Endothelial cell (in vitro differentiated cells): ENCODE data around the gene SETDB2. TPM values are rescaled to one million over a fixed set of nuclear protein-coding genes. Genes with fewer than 3 reads are reported as not detected.

Experiments
- DNase-seq: peaks from one replicate; pipeline ENCODE4 v3.0.0; 2021; ENCODE audit warnings: low spot score
- H3K27ac Mint-ChIP-seq: one replicate; pipeline ENCODE4 v1.8.0; 2021; ENCODE audit warnings: mixed read lengths, inconsistent platforms; ENCODE audit not compliant: unreplicated experiment
- H3K27me3 Mint-ChIP-seq: one replicate; pipeline ENCODE4 v1.8.0; 2021; ENCODE audit warnings: mild to moderate bottlenecking, moderate library complexity, mixed read lengths, inconsistent platforms; ENCODE audit not compliant: unreplicated experiment
- H3K36me3 Mint-ChIP-seq: one replicate; pipeline ENCODE4 v1.8.0; 2021; ENCODE audit warnings: mild to moderate bottlenecking, low read depth, mixed read lengths, inconsistent platforms; ENCODE audit not compliant: unreplicated experiment
- H3K4me1 Mint-ChIP-seq: one replicate; pipeline ENCODE4 v1.8.0; 2021; ENCODE audit warnings: mild to moderate bottlenecking, mixed read lengths, inconsistent platforms; ENCODE audit not compliant: unreplicated experiment
- H3K4me3 Mint-ChIP-seq: one replicate; pipeline ENCODE4 v1.8.0; 2021; ENCODE audit warnings: mild to moderate bottlenecking, mixed read lengths, inconsistent platforms; ENCODE audit not compliant: unreplicated experiment
- H3K9me3 Mint-ChIP-seq: one replicate; pipeline ENCODE4 v1.8.0; 2021; ENCODE audit warnings: mixed read lengths, inconsistent platforms; ENCODE audit not compliant: unreplicated experiment
- total RNA-seq: library from RNA; stranded (reverse); fragmentation: NEBNext Ultra II Directional; extraction: Animal tissue kit (Norgen Biotek cat#: 25700); gene quantifications from one replicate; pipeline ENCODE4 v1.2.1, GENCODE V29; 2021; ENCODE audit not compliant: unreplicated experiment
- TF ChIP-seq, protein P1 (sequence below): fragments of 200-600 bp; sonication (generic); IDR thresholded peaks from one replicate; pipeline ENCODE4 v1.5.0; 2021; ENCODE audit warnings: antibody characterized with exemption; ENCODE audit not compliant: unreplicated experiment

The SETDB2 gene
- total RNA-seq, 1 donor from 2014 or later: 8.9 TPM

- no peak for DNase-seq
- H3K36me3 Mint-ChIP-seq: no peaks in the 10 kb centered on the region
- TF ChIP-seq, protein P1, sequence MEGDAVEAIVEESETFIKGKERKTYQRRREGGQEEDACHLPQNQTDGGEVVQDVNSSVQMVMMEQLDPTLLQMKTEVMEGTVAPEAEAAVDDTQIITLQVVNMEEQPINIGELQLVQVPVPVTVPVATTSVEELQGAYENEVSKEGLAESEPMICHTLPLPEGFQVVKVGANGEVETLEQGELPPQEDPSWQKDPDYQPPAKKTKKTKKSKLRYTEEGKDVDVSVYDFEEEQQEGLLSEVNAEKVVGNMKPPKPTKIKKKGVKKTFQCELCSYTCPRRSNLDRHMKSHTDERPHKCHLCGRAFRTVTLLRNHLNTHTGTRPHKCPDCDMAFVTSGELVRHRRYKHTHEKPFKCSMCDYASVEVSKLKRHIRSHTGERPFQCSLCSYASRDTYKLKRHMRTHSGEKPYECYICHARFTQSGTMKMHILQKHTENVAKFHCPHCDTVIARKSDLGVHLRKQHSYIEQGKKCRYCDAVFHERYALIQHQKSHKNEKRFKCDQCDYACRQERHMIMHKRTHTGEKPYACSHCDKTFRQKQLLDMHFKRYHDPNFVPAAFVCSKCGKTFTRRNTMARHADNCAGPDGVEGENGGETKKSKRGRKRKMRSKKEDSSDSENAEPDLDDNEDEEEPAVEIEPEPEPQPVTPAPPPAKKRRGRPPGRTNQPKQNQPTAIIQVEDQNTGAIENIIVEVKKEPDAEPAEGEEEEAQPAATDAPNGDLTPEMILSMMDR: no peak
- no peak overlapping the region for H3K4me3 Mint-ChIP-seq
- H3K27me3 Mint-ChIP-seq: no peaks in the 10 kb centered on the region
- no peaks in the 10 kb centered on the region for H3K4me1 Mint-ChIP-seq
- no peak overlapping the region for H3K27ac Mint-ChIP-seq
- H3K9me3 Mint-ChIP-seq: no peaks in the 10 kb centered on the region
Observed at GRCh38 chr13:49428041-49428763, 15.9 kb upstream of the SETDB2 start.

GRCh38 chr13:49429121-49429520, 15.0 kb upstream of the SETDB2 start:
- H3K27ac Mint-ChIP-seq: no peak overlapping the region
- H3K4me3 Mint-ChIP-seq: no peak overlapping the region
- TF ChIP-seq, protein P1: no peak
- H3K9me3 Mint-ChIP-seq: no peaks in the 10 kb centered on the region
- H3K36me3 Mint-ChIP-seq: no peaks in the 10 kb centered on the region
- H3K4me1 Mint-ChIP-seq: no peaks in the 10 kb centered on the region
- H3K27me3 Mint-ChIP-seq: no peaks in the 10 kb centered on the region
- DNase-seq: no peak

DNA sequence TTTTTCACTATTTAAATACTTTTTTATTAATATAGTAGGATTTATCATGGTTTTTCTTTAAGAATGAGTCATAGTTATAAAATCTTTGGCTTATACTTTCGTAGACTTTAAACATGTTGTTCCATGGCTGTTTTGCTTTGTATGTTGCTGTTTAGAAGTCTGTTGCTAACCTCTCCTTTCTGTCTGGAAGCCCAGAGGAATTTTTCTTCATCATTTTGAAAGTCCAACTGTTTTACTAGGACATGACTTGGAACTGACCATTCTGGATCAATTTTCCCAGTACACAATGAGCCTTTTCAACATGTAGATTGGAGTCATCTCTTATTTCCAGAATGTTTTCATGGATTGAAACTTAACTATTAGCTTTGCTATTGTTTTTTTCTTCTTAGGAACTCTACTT, 8.1 kb upstream of the SETDB2 start:
- TF ChIP-seq, protein P1: no peak
- no peaks in the 10 kb centered on the region for H3K9me3 Mint-ChIP-seq
- H3K27ac Mint-ChIP-seq: no peak overlapping the region
- H3K4me1 Mint-ChIP-seq: no peaks in the 10 kb centered on the region
- no peak overlapping the region for H3K4me3 Mint-ChIP-seq
- H3K36me3 Mint-ChIP-seq: no peaks in the 10 kb centered on the region
- DNase-seq: no peak
- no peaks in the 10 kb centered on the region for H3K27me3 Mint-ChIP-seq

DNA sequence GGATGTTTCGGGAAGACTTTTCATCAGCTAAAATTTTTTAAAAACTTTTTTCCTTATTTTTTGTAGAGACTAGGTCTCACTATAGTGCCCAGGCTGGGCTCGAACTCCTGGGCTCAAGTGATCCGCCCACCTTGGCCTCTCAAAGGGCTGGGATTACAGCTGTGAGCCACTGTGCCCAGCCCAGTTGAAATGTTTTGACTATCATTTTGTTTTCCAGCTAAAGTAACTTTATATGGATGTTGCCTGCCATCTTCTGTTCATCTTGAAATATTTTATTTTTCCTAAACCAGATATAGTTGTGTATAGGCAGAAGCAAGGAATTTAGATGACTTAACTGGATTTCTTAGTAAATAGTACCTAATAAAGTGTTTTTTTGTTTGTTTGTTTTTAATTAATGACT, 7.2 kb upstream of the SETDB2 start:
- H3K36me3 Mint-ChIP-seq: no peaks in the 10 kb centered on the region
- no peak overlapping the region for H3K27ac Mint-ChIP-seq
- no peak for DNase-seq

GRCh38 chr13:49437705-49438104, 6.4 kb upstream of the SETDB2 start:
- no peaks in the 10 kb centered on the region for H3K27me3 Mint-ChIP-seq
- no peak for DNase-seq
- no peaks in the 10 kb centered on the region for H3K4me1 Mint-ChIP-seq
- TF ChIP-seq, protein P1: no peak
- no peak overlapping the region for H3K27ac Mint-ChIP-seq
- H3K4me3 Mint-ChIP-seq: no peak overlapping the region
- H3K36me3 Mint-ChIP-seq: no peaks in the 10 kb centered on the region
- no peaks in the 10 kb centered on the region for H3K9me3 Mint-ChIP-seq

More for the DNA sequence above, 7.2 kb upstream of the SETDB2 start:
- Mint-ChIP-seq H3K27me3 (no peaks in the 10 kb centered on the region), H3K4me3 (no peak overlapping the region), H3K4me1 (no peaks in the 10 kb centered on the region), H3K9me3 (no peaks in the 10 kb centered on the region)
- TF ChIP-seq, protein P1: no peak
